HEK293 (cell line): Measurements from ENCODE around the gene KLHL22.

ENCODE experiments used
- CTCF ChIA-PET: fragments of 350-600 bp; formaldehyde crosslinking; extraction: SDS; loops from one replicate; lab custom pipeline; 2021; ENCODE audit warnings: antibody characterized with exemption; lab: Yijun Ruan, JAX
- POLR2A ChIA-PET: fragments of 300-600 bp; formaldehyde crosslinking; extraction: SDS; loops from one replicate; lab custom pipeline; 2020; ENCODE audit warnings: antibody characterized with exemption, inconsistent platforms; lab: Yijun Ruan, JAX
- H3K27ac ChIP-seq: fragments of 200-500 bp; sonication (Bioruptor generic); 2 replicates; pipeline ENCODE4 v1.5.1; 2014; ENCODE audit warnings: low read depth, low read length, control low read depth, inconsistent platforms; ENCODE audit errors: extremely low read depth
- H3K36me3 ChIP-seq, 2 experiments: fragments of 200-500 bp in 1 of 2; sonication (Bioruptor generic) in 1 of 2; 1 replicate in 1 of 2; 2 replicates in 1 of 2; pipeline ENCODE4 v1.5.1; 2014 to 2017; ENCODE audit warnings: inconsistent platforms in 2 of 2, low read length in 2 of 2; ENCODE audit not compliant: control insufficient read depth in 2 of 2, insufficient read depth in 1 of 2
- H3K4me1 ChIP-seq: fragments of 200-500 bp; sonication (Bioruptor generic); 2 replicates; pipeline ENCODE4 v1.5.1; 2014; ENCODE audit warnings: mild to moderate bottlenecking, low read length, inconsistent platforms; ENCODE audit not compliant: control insufficient read depth, insufficient read depth
- H3K4me3 ChIP-seq: 2 replicates; pipeline ENCODE4 v1.5.1; 2011; ENCODE audit warnings: low read depth, mild to moderate bottlenecking, control low read depth, low read length, moderate library complexity
- H3K9me3 ChIP-seq: fragments of 200-500 bp; sonication (Bioruptor generic); 2 replicates; pipeline ENCODE4 v1.5.1; 2014; ENCODE audit warnings: low read depth, low read length, inconsistent platforms; ENCODE audit not compliant: control insufficient read depth, insufficient read depth
- BCL11A ChIP-seq: fragments of 450-650 bp; formaldehyde crosslinking; IDR thresholded peaks from 2 replicates; pipeline ENCODE4 v1.5.1; 2016; ENCODE audit warnings: low read depth, missing biosample characterization, missing genetic modification characterization
- GLI2 ChIP-seq: fragments of 450-650 bp; formaldehyde crosslinking; IDR thresholded peaks from 2 replicates; pipeline ENCODE4; 2017; ENCODE audit warnings: missing biosample characterization, missing genetic modification characterization, low read depth, borderline replicate concordance
- SCRT2 ChIP-seq: fragments of 450-650 bp; formaldehyde crosslinking; IDR thresholded peaks from 2 replicates; pipeline ENCODE4 v1.5.1; 2016; ENCODE audit warnings: missing biosample characterization, missing genetic modification characterization
- SP7 ChIP-seq: fragments of 450-650 bp; formaldehyde crosslinking; IDR thresholded peaks from 2 replicates; pipeline ENCODE4 v1.5.1; 2016; ENCODE audit warnings: missing biosample characterization, missing genetic modification characterization
- WT1 ChIP-seq: fragments of 450-650 bp; formaldehyde crosslinking; IDR thresholded peaks from 2 replicates; pipeline ENCODE4 v1.5.1; 2016; ENCODE audit warnings: missing biosample characterization, missing genetic modification characterization
- ZBTB1 ChIP-seq: fragments of 450-650 bp; formaldehyde crosslinking; IDR thresholded peaks from 2 replicates; pipeline ENCODE4 v1.5.1; 2016; ENCODE audit warnings: missing biosample characterization, missing genetic modification characterization
- ZEB2 ChIP-seq: fragments of 450-650 bp; formaldehyde crosslinking; IDR thresholded peaks from 2 replicates; pipeline ENCODE4 v1.5.1; 2016; ENCODE audit warnings: missing biosample characterization, missing genetic modification characterization
- ZFHX2 ChIP-seq: fragments of 450-650 bp; formaldehyde crosslinking; conservative IDR thresholded peaks from 2 replicates; pipeline ENCODE4 v1.5.1; 2016; ENCODE audit warnings: missing biosample characterization, missing genetic modification characterization
- ZNF133 ChIP-seq: fragments of 450-650 bp; formaldehyde crosslinking; IDR thresholded peaks from 2 replicates; pipeline ENCODE4 v1.5.1; 2016; ENCODE audit warnings: missing biosample characterization, missing genetic modification characterization
- ZNF146 ChIP-seq: fragments of 450-650 bp; formaldehyde crosslinking; IDR thresholded peaks from 2 replicates; pipeline ENCODE4 v1.5.1; 2016; ENCODE audit warnings: missing biosample characterization, missing genetic modification characterization
- ZNF211 ChIP-seq: fragments of 450-650 bp; formaldehyde crosslinking; IDR thresholded peaks from 2 replicates; pipeline ENCODE4 v1.5.1; 2016; ENCODE audit warnings: low read depth, missing biosample characterization, missing genetic modification characterization
- ZNF394 ChIP-seq: fragments of 450-650 bp; formaldehyde crosslinking; IDR thresholded peaks from 2 replicates; pipeline ENCODE4 v1.5.1; 2016; ENCODE audit warnings: missing biosample characterization, missing genetic modification characterization, mild to moderate bottlenecking, moderate library complexity, borderline replicate concordance
- ZNF791 ChIP-seq: fragments of 450-650 bp; formaldehyde crosslinking; IDR thresholded peaks from 2 replicates; pipeline ENCODE4 v1.5.1; 2016; ENCODE audit warnings: missing biosample characterization, missing genetic modification characterization
- ZSCAN23 ChIP-seq: fragments of 450-650 bp; formaldehyde crosslinking; IDR thresholded peaks from 2 replicates; pipeline ENCODE4 v1.5.1; 2016; ENCODE audit warnings: missing biosample characterization, missing genetic modification characterization
- TF ChIP-seq, protein P1 (sequence below): fragments of 450-650 bp; formaldehyde crosslinking; IDR thresholded peaks from 2 replicates; pipeline ENCODE4 v1.5.1; 2016; ENCODE audit warnings: missing biosample characterization, missing genetic modification characterization
- TF ChIP-seq, protein P2 (sequence below): fragments of 450-650 bp; formaldehyde crosslinking; IDR thresholded peaks from 2 replicates; pipeline ENCODE4 v1.5.1; 2016; ENCODE audit warnings: missing biosample characterization, missing genetic modification characterization
- TF ChIP-seq, protein P3 (sequence below): fragments of 450-650 bp; formaldehyde crosslinking; IDR thresholded peaks from 2 replicates; pipeline ENCODE4 v1.5.1; 2016; ENCODE audit warnings: missing biosample characterization, missing genetic modification characterization

The KLHL22 gene

DNA sequence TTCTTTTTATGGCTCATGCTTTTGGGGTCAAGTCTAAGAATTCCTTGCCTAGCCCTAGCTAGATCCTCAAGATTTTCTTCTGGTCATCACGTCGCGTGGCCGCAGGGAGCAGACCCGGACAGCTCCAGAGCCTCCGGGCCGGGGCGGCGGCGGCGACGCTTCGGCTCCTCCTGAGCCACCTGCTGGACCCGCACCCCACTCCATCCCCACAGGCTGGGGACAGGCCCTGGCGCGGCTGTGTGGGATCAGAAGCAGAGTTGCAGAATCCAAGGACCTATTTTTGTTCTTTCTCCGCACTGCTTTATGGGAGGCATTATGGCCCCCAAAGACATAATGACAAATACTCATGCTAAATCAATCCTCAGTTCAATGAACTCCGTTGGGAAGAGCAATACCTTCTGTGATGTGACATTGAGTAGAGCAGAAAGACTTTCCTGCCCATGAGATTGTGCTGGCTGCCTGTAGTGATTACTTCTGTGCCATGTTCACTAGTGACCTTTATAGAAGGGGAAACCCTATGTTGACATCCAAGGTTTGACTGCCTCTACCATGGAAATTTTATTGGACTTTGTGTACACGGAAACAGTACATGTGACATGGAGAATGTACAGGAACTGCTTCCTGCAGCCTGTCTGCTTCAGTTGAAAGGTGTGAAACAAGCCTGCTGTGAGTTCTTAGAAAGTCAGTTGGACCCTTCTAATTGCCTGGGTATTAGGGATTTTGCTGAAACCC lies 45.6 kb downstream of the KLHL22 start (continued):
- TF ChIP-seq ZNF211 (tag by site-specific recombination) = no peak

DNA sequence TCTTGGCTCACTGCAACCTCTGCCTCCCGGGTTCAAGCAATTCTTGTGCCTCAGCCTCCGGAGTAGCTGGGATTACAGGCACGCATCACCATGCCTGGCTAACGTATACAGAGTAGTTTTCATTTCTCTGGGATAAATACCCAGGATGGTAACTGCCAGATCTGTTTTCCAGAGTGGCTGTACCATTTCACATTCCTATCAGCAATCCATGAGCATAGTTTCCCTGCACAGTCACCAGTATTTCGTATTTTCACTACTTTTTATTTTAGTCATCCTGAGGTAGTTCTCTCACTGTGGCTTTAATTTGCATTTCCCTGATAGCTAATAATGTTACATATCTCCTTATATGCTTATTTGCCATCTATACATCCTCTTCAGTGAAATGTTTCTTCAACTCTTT lies 47.0 kb downstream of the KLHL22 start:
- CTCF ChIA-PET = interaction anchor here (10.0 kb wide), 1 partner anchor 31 kb away, joined by 133 read pairs; no protein-coding TSS in a partner anchor

DNA sequence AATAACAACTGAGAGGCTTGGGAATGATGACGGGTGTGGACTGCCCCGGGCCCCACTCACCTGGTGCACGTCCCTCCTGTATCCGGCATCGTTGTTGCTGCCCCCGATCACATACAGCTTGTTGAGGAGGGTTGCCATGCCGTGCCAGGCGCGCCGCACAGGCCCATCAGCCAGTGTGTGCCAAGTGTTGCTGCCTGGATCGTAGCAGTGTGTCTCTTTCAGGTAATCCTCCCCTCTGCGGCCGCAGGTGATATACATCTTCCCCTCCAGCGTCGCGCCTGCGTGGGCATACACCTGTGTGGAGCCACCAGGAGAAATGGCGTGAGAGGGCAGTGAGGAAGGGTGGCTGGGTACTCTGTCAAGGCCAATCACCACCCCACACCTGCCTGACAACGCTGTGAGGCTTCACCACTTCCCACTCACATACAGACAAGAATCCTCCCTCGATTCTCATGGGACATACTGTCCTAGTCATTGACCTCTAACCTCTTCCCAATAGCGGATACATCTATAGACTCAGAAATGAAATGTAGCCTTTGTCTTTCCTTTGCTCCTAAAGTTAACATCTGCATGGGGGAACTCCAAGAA lies 49.1 kb downstream of the KLHL22 start:
- Histone ChIP-seq H3K36me3 (peaks cover 12 to 62% of the 10 kb centered on the region in 2 experiments; a peak in 2 of 3 replicates), H3K4me1 (no peaks in the 10 kb centered on the region), H3K4me3 (no peak overlapping the region), H3K9me3 (no peaks in the 10 kb centered on the region), H3K27ac (no peak overlapping the region)
- ChIA-PET CTCF (interaction anchor here (0.6 to 3.8 kb wide), 2 partner anchors 10 to 28 kb away, joined by 6 to 18 read pairs; no protein-coding TSS in a partner anchor), POLR2A (no interaction called here)
- TF ChIP-seq, protein P1, sequence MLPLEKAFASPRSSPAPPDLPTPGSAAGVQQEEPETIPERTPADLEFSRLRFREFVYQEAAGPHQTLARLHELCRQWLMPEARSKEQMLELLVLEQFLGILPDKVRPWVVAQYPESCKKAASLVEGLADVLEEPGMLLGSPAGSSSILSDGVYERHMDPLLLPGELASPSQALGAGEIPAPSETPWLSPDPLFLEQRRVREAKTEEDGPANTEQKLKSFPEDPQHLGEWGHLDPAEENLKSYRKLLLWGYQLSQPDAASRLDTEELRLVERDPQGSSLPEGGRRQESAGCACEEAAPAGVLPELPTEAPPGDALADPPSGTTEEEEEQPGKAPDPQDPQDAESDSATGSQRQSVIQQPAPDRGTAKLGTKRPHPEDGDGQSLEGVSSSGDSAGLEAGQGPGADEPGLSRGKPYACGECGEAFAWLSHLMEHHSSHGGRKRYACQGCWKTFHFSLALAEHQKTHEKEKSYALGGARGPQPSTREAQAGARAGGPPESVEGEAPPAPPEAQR (tag by site-specific recombination) = no peak
- TF ChIP-seq ZNF133 (tag by site-specific recombination) (no peak), WT1 (no peak), ZNF791 (tag by site-specific recombination) (no peak), ZNF394 (tag by site-specific recombination) (no peak), ZNF146 (no peak)
- TF ChIP-seq, protein P2, sequence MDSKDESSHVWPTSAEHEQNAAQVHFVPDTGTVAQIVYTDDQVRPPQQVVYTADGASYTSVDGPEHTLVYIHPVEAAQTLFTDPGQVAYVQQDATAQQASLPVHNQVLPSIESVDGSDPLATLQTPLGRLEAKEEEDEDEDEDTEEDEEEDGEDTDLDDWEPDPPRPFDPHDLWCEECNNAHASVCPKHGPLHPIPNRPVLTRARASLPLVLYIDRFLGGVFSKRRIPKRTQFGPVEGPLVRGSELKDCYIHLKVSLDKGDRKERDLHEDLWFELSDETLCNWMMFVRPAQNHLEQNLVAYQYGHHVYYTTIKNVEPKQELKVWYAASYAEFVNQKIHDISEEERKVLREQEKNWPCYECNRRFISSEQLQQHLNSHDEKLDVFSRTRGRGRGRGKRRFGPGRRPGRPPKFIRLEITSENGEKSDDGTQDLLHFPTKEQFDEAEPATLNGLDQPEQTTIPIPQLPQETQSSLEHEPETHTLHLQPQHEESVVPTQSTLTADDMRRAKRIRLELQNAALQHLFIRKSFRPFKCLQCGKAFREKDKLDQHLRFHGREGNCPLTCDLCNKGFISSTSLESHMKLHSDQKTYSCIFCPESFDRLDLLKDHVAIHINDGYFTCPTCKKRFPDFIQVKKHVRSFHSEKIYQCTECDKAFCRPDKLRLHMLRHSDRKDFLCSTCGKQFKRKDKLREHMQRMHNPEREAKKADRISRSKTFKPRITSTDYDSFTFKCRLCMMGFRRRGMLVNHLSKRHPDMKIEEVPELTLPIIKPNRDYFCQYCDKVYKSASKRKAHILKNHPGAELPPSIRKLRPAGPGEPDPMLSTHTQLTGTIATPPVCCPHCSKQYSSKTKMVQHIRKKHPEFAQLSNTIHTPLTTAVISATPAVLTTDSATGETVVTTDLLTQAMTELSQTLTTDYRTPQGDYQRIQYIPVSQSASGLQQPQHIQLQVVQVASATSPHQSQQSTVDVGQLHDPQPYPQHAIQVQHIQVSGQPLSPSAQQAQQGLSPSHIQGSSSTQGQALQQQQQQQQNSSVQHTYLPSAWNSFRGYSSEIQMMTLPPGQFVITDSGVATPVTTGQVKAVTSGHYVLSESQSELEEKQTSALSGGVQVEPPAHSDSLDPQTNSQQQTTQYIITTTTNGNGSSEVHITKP (tag by site-specific recombination) = peak; percentile 35; the same call in 1 of the 2 replicates

More for the DNA sequence above, 47.0 kb downstream of the KLHL22 start:
- Histone ChIP-seq H3K4me1 (no peaks in the 10 kb centered on the region), H3K36me3 (peaks cover 12 to 63% of the 10 kb centered on the region in 2 experiments; a peak in 2 of 3 replicates), H3K27ac (no peak overlapping the region), H3K9me3 (no peaks in the 10 kb centered on the region), H3K4me3 (no peak overlapping the region)
- POLR2A ChIA-PET = no interaction called here
- TF ChIP-seq SCRT2 (no peak), ZEB2 (no peak), BCL11A (tag by site-specific recombination) (no peak), ZNF791 (tag by site-specific recombination) (no peak), SP7 (tag by site-specific recombination) (no peak), ZFHX2 (no peak), ZBTB1 (tag by site-specific recombination) (no peak), GLI2 (tag by site-specific recombination) (no peak), ZSCAN23 (tag by site-specific recombination) (no peak)
- TF ChIP-seq, protein P3, sequence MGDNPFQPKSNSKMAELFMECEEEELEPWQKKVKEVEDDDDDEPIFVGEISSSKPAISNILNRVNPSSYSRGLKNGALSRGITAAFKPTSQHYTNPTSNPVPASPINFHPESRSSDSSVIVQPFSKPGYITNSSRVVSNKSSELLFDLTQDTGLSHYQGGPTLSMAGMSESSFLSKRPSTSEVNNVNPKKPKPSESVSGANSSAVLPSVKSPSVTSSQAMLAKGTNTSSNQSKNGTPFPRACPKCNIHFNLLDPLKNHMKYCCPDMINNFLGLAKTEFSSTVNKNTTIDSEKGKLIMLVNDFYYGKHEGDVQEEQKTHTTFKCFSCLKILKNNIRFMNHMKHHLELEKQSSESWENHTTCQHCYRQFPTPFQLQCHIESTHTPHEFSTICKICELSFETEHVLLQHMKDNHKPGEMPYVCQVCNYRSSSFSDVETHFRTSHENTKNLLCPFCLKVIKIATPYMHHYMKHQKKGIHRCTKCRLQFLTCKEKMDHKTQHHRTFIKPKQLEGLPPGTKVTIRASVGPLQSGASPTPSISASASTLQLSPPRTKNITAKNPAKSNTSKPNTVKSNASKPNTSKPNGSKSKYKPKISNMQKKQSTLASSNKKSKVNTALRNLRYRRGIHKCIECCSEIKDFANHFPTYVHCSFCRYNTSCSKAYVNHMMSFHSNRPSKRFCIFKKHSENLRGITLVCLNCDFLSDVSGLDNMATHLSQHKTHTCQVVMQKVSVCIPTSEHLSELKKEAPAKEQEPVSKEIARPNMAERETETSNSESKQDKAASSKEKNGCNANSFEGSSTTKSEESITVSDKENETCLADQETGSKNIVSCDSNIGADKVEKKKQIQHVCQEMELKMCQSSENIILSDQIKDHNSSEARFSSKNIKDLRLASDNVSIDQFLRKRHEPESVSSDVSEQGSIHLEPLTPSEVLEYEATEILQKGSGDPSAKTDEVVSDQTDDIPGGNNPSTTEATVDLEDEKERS (tag by site-specific recombination) = no peak
